Large intestine (tissue), 3 donors: ENCODE results near the gene KCNG2. TPM values are rescaled to one million over a fixed set of nuclear protein-coding genes. Genes with fewer than 3 reads are reported as not detected.

Experiments
- DNase-seq, 2 donors: peaks; one replicate each; pipeline versions ENCODE4 v3.0.0 to v3.0.0-alpha.2; 2013
- H3K27ac ChIP-seq: one replicate; pipeline ENCODE4 v1.5.1; 2013; ENCODE audit warnings: low read length
- H3K27me3 ChIP-seq: 2 replicates; pipeline ENCODE4 v1.6.1; 2013; ENCODE audit warnings: low read length; ENCODE audit not compliant: control insufficient read depth, insufficient read depth
- H3K36me3 ChIP-seq: 2 replicates; pipeline ENCODE4 v1.6.1; 2013; ENCODE audit warnings: low read length; ENCODE audit not compliant: control insufficient read depth, insufficient read depth
- H3K4me1 ChIP-seq: one replicate; pipeline ENCODE4 v1.6.1; 2013; ENCODE audit warnings: low read length; ENCODE audit not compliant: control insufficient read depth, insufficient read depth
- H3K4me3 ChIP-seq: one replicate; pipeline ENCODE4 v1.5.1; 2013; ENCODE audit warnings: low read length
- H3K9me3 ChIP-seq: one replicate; pipeline ENCODE4 v1.6.1; 2013; ENCODE audit warnings: mild to moderate bottlenecking, low read depth, low read length, moderate library complexity; ENCODE audit not compliant: control insufficient read depth
- WGBS: methylation state at CpG from one replicate; pipeline ENCODE4 v1.1.5; 2013; ENCODE audit warnings: low lambda C conversion rate; ENCODE audit not compliant: insufficient coverage; 5-methylcytosine and 5-hydroxymethylcytosine counted together
- polyA plus RNA-seq: library from polyadenylated mRNA; unstranded; fragments of 120-200 nt; gene quantifications from one replicate; pipeline ENCODE4 v1.2.1, GENCODE V29; 2013

KCNG2 gene
- polyA plus RNA-seq, 1 donor, result 0.46 TPM

- Histone ChIP-seq H3K9me3 (peaks cover 8% of the 10 kb centered on the region), H3K4me1 (no peaks in the 10 kb centered on the region), H3K4me3 (no peak overlapping the region), H3K27me3 (peaks cover 68% of the 10 kb centered on the region), H3K27ac (no peak overlapping the region), H3K36me3 (no peaks in the 10 kb centered on the region)
- 93% methylated on average over 3 of the region's 14 CpGs for WGBS
- no peak for DNase-seq
Measured at GRCh38 chr18:79786304-79786703, 11.4 kb upstream of the KCNG2 start.

- no peaks in the 10 kb centered on the region for H3K4me1 ChIP-seq
- no peaks in the 10 kb centered on the region for H3K36me3 ChIP-seq
- no peak for DNase-seq
- no peak overlapping the region for H3K27ac ChIP-seq
- whole genome bisulfite sequencing, result 67% methylated on average over 2 of the region's 22 CpGs
- H3K27me3 ChIP-seq, result peaks cover 74% of the 10 kb centered on the region
- peaks cover 8% of the 10 kb centered on the region for H3K9me3 ChIP-seq
- no peak overlapping the region for H3K4me3 ChIP-seq
Measured at GRCh38 chr18:79786786-79787526, 10.8 kb upstream of the KCNG2 start.

- Histone ChIP-seq H3K27ac (no peak overlapping the region), H3K9me3 (peaks cover 8% of the 10 kb centered on the region), H3K4me3 (no peak overlapping the region), H3K27me3 (peaks cover 80% of the 10 kb centered on the region), H3K36me3 (no peaks in the 10 kb centered on the region), H3K4me1 (no peaks in the 10 kb centered on the region)
- DNase-seq, result no peak
- 84% methylated on average over 4 of the region's 16 CpGs for WGBS
Measured at GRCh38 chr18:79787527-79787864, 10.2 kb upstream of the KCNG2 start.

GRCh38 chr18:79787865-79788733, 9.6 kb upstream of the KCNG2 start:
- H3K27me3 ChIP-seq, result peaks cover 83% of the 10 kb centered on the region
- no peaks in the 10 kb centered on the region for H3K36me3 ChIP-seq
- H3K4me3 ChIP-seq, result no peak overlapping the region
- DNase-seq, result peak in 1 of 2 donors; percentile 14
- H3K27ac ChIP-seq, result no peak overlapping the region
- H3K4me1 ChIP-seq, result no peaks in the 10 kb centered on the region
- peaks cover 8% of the 10 kb centered on the region for H3K9me3 ChIP-seq
- WGBS, result no CpG with 5 or more reads among the region's 106 CpGs

GRCh38 chr18:79788734-79789085, 9.0 kb upstream of the KCNG2 start:
- DNase-seq, result no peak
- Histone ChIP-seq H3K27ac (no peak overlapping the region), H3K27me3 (peaks cover 83% of the 10 kb centered on the region), H3K4me1 (no peaks in the 10 kb centered on the region), H3K4me3 (no peak overlapping the region), H3K9me3 (peaks cover 8% of the 10 kb centered on the region), H3K36me3 (no peaks in the 10 kb centered on the region)
- no CpG with 5 or more reads among the region's 27 CpGs for WGBS

- Histone ChIP-seq H3K4me3 (no peak overlapping the region), H3K9me3 (peaks cover 8% of the 10 kb centered on the region), H3K36me3 (no peaks in the 10 kb centered on the region), H3K4me1 (no peaks in the 10 kb centered on the region), H3K27ac (no peak overlapping the region), H3K27me3 (peaks cover 78% of the 10 kb centered on the region)
- no CpG with 5 or more reads among the region's 54 CpGs for WGBS
- no peak for DNase-seq
Measured at GRCh38 chr18:79789091-79789891, 8.4 kb upstream of the KCNG2 start.

- no peak overlapping the region for H3K27ac ChIP-seq
- peaks cover 8% of the 10 kb centered on the region for H3K9me3 ChIP-seq
- peaks cover 69% of the 10 kb centered on the region for H3K27me3 ChIP-seq
- no peak overlapping the region for H3K4me3 ChIP-seq
- no peaks in the 10 kb centered on the region for H3K4me1 ChIP-seq
- WGBS, result no CpG with 5 or more reads among the region's 46 CpGs
- DNase-seq, result no peak
- no peaks in the 10 kb centered on the region for H3K36me3 ChIP-seq
Measured at GRCh38 chr18:79789901-79790890, 7.5 kb upstream of the KCNG2 start.

- WGBS, result 53% methylated on average over 3 of the region's 21 CpGs
- Histone ChIP-seq H3K9me3 (peaks cover 8% of the 10 kb centered on the region), H3K36me3 (no peaks in the 10 kb centered on the region), H3K4me3 (no peak overlapping the region), H3K27ac (no peak overlapping the region), H3K27me3 (peaks cover 67% of the 10 kb centered on the region), H3K4me1 (no peaks in the 10 kb centered on the region)
- no peak for DNase-seq
Measured at GRCh38 chr18:79790996-79791972, 6.5 kb upstream of the KCNG2 start.
